Esophagus squamous epithelium (tissue), 5 donors: ENCODE data around the gene SFMBT1. TPM values are rescaled to one million over a fixed set of nuclear protein-coding genes. Genes with fewer than 3 reads are reported as not detected.

Experiments used
- DNase-seq: peaks from one replicate; lab custom pipeline; 2025; lab: John Stamatoyannopoulos, UW
- H3K27ac ChIP-seq, 4 donors: fragments of 200-600 bp; sonication (generic); one replicate each; pipeline ENCODE4 v1.5.1; 2016 to 2019; ENCODE audit warnings: mild to moderate bottlenecking in 1 of 4
- H3K27me3 ChIP-seq, 4 donors: fragments of 200-600 bp; sonication (generic); 1 replicate in 3 of 4; 2 replicates in 1 of 4; pipeline versions ENCODE4 v1.5.1 to v1.6.0; 2017 to 2021; ENCODE audit warnings: antibody characterized with exemption in 1 of 4
- H3K36me3 ChIP-seq, 3 donors: fragments of 200-600 bp; sonication (generic); one replicate each; pipeline ENCODE4 v1.5.1; 2016 to 2019
- H3K4me1 ChIP-seq, 3 donors: fragments of 200-600 bp; sonication (generic); one replicate each; pipeline ENCODE4 v1.5.1; 2017 to 2019
- H3K4me3 ChIP-seq, 4 donors: fragments of 200-600 bp; sonication (generic); 1 replicate in 3 of 4; 2 replicates in 1 of 4; pipeline ENCODE4 v1.5.1; 2016 to 2019; ENCODE audit warnings: mild to moderate bottlenecking in 2 of 4, moderate library complexity in 1 of 4
- H3K9me3 ChIP-seq, 3 donors: fragments of 200-600 bp; sonication (generic); one replicate each; pipeline ENCODE4 v1.5.1; 2016 to 2019
- CTCF ChIP-seq, 6 experiments: fragments of 450-650 bp in 4 of 6; fragments of 200-600 bp in 2 of 6; sonication (generic) in 2 of 6; IDR thresholded peaks; one replicate each; pipeline ENCODE4 v1.5.1; 2016 to 2019; ENCODE audit warnings: antibody characterized with exemption in 6 of 6, mild to moderate bottlenecking in 4 of 6, moderate library complexity in 4 of 6
- POLR2A ChIP-seq, 4 donors: fragments of 450-650 bp; IDR thresholded peaks; one replicate each; pipeline ENCODE4 v1.6.1; 2017; ENCODE audit warnings: antibody characterized with exemption in 4 of 4, mild to moderate bottlenecking in 4 of 4, moderate library complexity in 3 of 4
- WGBS, 2 donors: methylation state at CpG; one replicate each; pipeline ENCODE4 v1.1.5; 2018; 5-methylcytosine and 5-hydroxymethylcytosine counted together
- intact Hi-C: fragments of 100-400 bp; cut with DNase I; formaldehyde crosslinking; loops from one replicate; pipeline ENCODE4 v1.15.0; 2022
- total RNA-seq, 4 donors: library from RNA; depleted of rRNA; stranded (reverse); fragments of >200 nt; gene quantifications; one replicate each; pipeline ENCODE4 v1.1.0, GENCODE V29; 2016
- donor health status: DM: yes; HTN: yes; CAD: no.

Gene SFMBT1
- total RNA-seq, 4 donors from 2014 or later, result 6.6 to 26.7 (median 9.4) TPM

- no peak for DNase-seq
These were observed 174.1 kb downstream of the SFMBT1 start for GRCh38 chr3:52871761-52872160.

GRCh38 chr3:52870471-52870870, 175.4 kb downstream of the SFMBT1 start:
- Histone ChIP-seq H3K4me1 (peaks cover 0 to 8% (median 4%) of the 10 kb centered on the region in 3 donors), H3K36me3 (no peaks in the 10 kb centered on the region), H3K27me3 (no peaks in the 10 kb centered on the region), H3K4me3 (no peak overlapping the region), H3K9me3 (no peaks in the 10 kb centered on the region), H3K27ac (no peak overlapping the region)
- intact Hi-C loops, result no loop called here
- DNase-seq, result no peak
- no peak for TF ChIP-seq CTCF (IDR thresholded peaks at IDR 0.05)
- no peak for TF ChIP-seq POLR2A (IDR thresholded peaks at IDR 0.05)
- 93% methylated on average over 2 of the region's 10 CpGs; no CpG with 5 or more reads in 1 of the 2 donors for WGBS, 2 donors

More at GRCh38 chr3:52871761-52872160, 174.1 kb downstream of the SFMBT1 start:
- 80 to 83% methylated on average over 9 of the region's 9 CpGs for WGBS, 2 donors
- H3K27ac ChIP-seq, result no peak overlapping the region
- H3K27me3 ChIP-seq, result no peaks in the 10 kb centered on the region
- H3K4me3 ChIP-seq, result no peak overlapping the region
- no peaks in the 10 kb centered on the region for H3K9me3 ChIP-seq
- no peaks in the 10 kb centered on the region for H3K36me3 ChIP-seq
- TF ChIP-seq POLR2A (IDR thresholded peaks at IDR 0.05) (no peak), CTCF (IDR thresholded peaks at IDR 0.05) (no peak)
- intact Hi-C loops, result no loop called here
- peaks cover 0 to 8% (median 4%) of the 10 kb centered on the region in 3 donors for H3K4me1 ChIP-seq

GRCh38 chr3:52866427-52866826, 179.4 kb downstream of the SFMBT1 start:
- H3K36me3 ChIP-seq, result no peaks in the 10 kb centered on the region
- DNase-seq, result no peak
- no peaks in the 10 kb centered on the region for H3K9me3 ChIP-seq
- H3K4me1 ChIP-seq, result no peaks in the 10 kb centered on the region
- H3K4me3 ChIP-seq, result no peak overlapping the region
- TF ChIP-seq CTCF (IDR thresholded peaks at IDR 0.05), result no peak
- TF ChIP-seq POLR2A (IDR thresholded peaks at IDR 0.05), result no peak
- WGBS, 2 donors, result 66 to 90% methylated on average over 9 to 12 of the region's 12 CpGs
- intact Hi-C loops, result no loop called here
- no peak overlapping the region for H3K27ac ChIP-seq
- H3K27me3 ChIP-seq, result no peaks in the 10 kb centered on the region

- H3K27ac ChIP-seq, result no peak overlapping the region
- no peaks in the 10 kb centered on the region for H3K36me3 ChIP-seq
- intact Hi-C loops, result no loop called here
- TF ChIP-seq POLR2A (IDR thresholded peaks at IDR 0.05) (no peak), CTCF (IDR thresholded peaks at IDR 0.05) (no peak)
- 88 to 93% methylated on average over 7 to 13 of the region's 13 CpGs for WGBS, 2 donors
- no peaks in the 10 kb centered on the region for H3K4me1 ChIP-seq
- no peak for DNase-seq
- H3K27me3 ChIP-seq, result no peaks in the 10 kb centered on the region
- no peak overlapping the region for H3K4me3 ChIP-seq
- no peaks in the 10 kb centered on the region for H3K9me3 ChIP-seq
These were observed 179.9 kb downstream of the SFMBT1 start for GRCh38 chr3:52865994-52866393.

- H3K27me3 ChIP-seq, result no peaks in the 10 kb centered on the region
- no peaks in the 10 kb centered on the region for H3K9me3 ChIP-seq
- no peak for DNase-seq
- H3K4me3 ChIP-seq, result no peak overlapping the region
- no peaks in the 10 kb centered on the region for H3K36me3 ChIP-seq
- intact Hi-C loops, result no loop called here
- H3K4me1 ChIP-seq, result no peaks in the 10 kb centered on the region
- no peak overlapping the region for H3K27ac ChIP-seq
- 74 to 89% methylated on average over 8 of the region's 8 CpGs for WGBS, 2 donors
- TF ChIP-seq POLR2A (IDR thresholded peaks at IDR 0.05), result no peak
- TF ChIP-seq CTCF (IDR thresholded peaks at IDR 0.05), result no peak
These were observed 185.5 kb downstream of the SFMBT1 start for GRCh38 chr3:52860424-52860768.
